BJ (cell line): ENCODE measurements around the gene VTI1A. TPM values are rescaled to one million over a fixed set of nuclear protein-coding genes. Genes with fewer than 3 reads are reported as not detected.

Experiments used
- CTCF ChIA-PET: fragments of 350-600 bp; formaldehyde crosslinking; extraction: SDS; loops from one replicate; lab custom pipeline; 2021; ENCODE audit warnings: antibody characterized with exemption, inconsistent platforms; lab: Yijun Ruan, JAX
- POLR2A ChIA-PET: fragments of 300-600 bp; sonication (Branson Sonifier 250); formaldehyde crosslinking; extraction: SDS; loops from one replicate; lab custom pipeline; 2021; ENCODE audit warnings: antibody characterized with exemption; lab: Charles Lee
- DNase-seq: peaks from one replicate; pipeline ENCODE4 v3.0.0-alpha.2; 2011; ENCODE audit warnings: low read depth
- H3K27me3 ChIP-seq: 2 replicates; pipeline ENCODE4 v1.6.0; 2011; ENCODE audit warnings: low read length; ENCODE audit not compliant: control insufficient read depth, insufficient read depth
- H3K36me3 ChIP-seq: 2 replicates; pipeline ENCODE4 v1.5.1; 2011; ENCODE audit warnings: low read length; ENCODE audit not compliant: control insufficient read depth, insufficient read depth
- H3K4me3 ChIP-seq: 2 replicates; pipeline ENCODE4 v1.5.1; 2011; ENCODE audit warnings: low read depth, mild to moderate bottlenecking, control low read depth, low read length
- CTCF ChIP-seq: IDR thresholded peaks from 2 replicates; pipeline ENCODE4 v1.5.1; 2011; ENCODE audit warnings: low read depth, mild to moderate bottlenecking, control low read depth, inconsistent platforms, low read length, moderate library complexity; ENCODE audit not compliant: insufficient read depth
- polyA plus RNA-seq: library from polyadenylated mRNA; depleted of rRNA; stranded (reverse); fragments of >200 nt; gene quantifications from 2 replicates; pipeline ENCODE4 v1.2.3, GENCODE V29; 2011

The VTI1A gene
- polyA plus RNA-seq, 1 experiment: 13.4 TPM

- CTCF ChIA-PET: no interaction called here
These were observed 154.4 kb downstream of the VTI1A start for GRCh38 chr10:112601214-112602090.

GRCh38 chr10:112603062-112603461, 156.0 kb downstream of the VTI1A start:
- no peaks in the 10 kb centered on the region for H3K27me3 ChIP-seq
- H3K4me3 ChIP-seq: no peak overlapping the region
- ChIA-PET CTCF (interaction anchor here (0.8 to 1.5 kb wide), 2 partner anchors 8 to 30 kb away, joined by 3 read pairs; no protein-coding TSS in a partner anchor), POLR2A (no interaction called here)
- no peak for DNase-seq
- H3K36me3 ChIP-seq: no peaks in the 10 kb centered on the region
- no peak for TF ChIP-seq CTCF

More at GRCh38 chr10:112601214-112602090, 154.4 kb downstream of the VTI1A start:
- no peak overlapping the region for H3K4me3 ChIP-seq
- no peak for DNase-seq
- H3K36me3 ChIP-seq: no peaks in the 10 kb centered on the region
- no peaks in the 10 kb centered on the region for H3K27me3 ChIP-seq
- POLR2A ChIA-PET: no interaction called here
- no peak for TF ChIP-seq CTCF

- ChIA-PET POLR2A (no interaction called here), CTCF (interaction anchor here (1.0 kb wide), 1 partner anchor 17 kb away, joined by 4 read pairs; no protein-coding TSS in a partner anchor)
- Histone ChIP-seq H3K36me3 (no peaks in the 10 kb centered on the region), H3K4me3 (no peak overlapping the region), H3K27me3 (no peaks in the 10 kb centered on the region)
- no peak for TF ChIP-seq CTCF
- no peak for DNase-seq
These were observed 158.0 kb downstream of the VTI1A start for GRCh38 chr10:112605063-112605462.

- POLR2A ChIA-PET: no interaction called here
- TF ChIP-seq CTCF: no peak
- CTCF ChIA-PET: no interaction called here
- H3K36me3 ChIP-seq: no peaks in the 10 kb centered on the region
- no peak for DNase-seq
- no peak overlapping the region for H3K4me3 ChIP-seq
- H3K27me3 ChIP-seq: no peaks in the 10 kb centered on the region
These were observed 160.5 kb downstream of the VTI1A start for GRCh38 chr10:112607506-112607905.

GRCh38 chr10:112613620-112614019, 166.6 kb downstream of the VTI1A start:
- POLR2A ChIA-PET: no interaction called here
- CTCF ChIA-PET: no interaction called here
- Histone ChIP-seq H3K4me3 (no peak overlapping the region), H3K36me3 (no peaks in the 10 kb centered on the region), H3K27me3 (no peaks in the 10 kb centered on the region)
- TF ChIP-seq CTCF: no peak
- no peak for DNase-seq
